ENCODE measurements around the gene TXNRD2. TPM values are rescaled to one million over a fixed set of nuclear protein-coding genes. Genes with fewer than 3 reads are reported as not detected.

The TXNRD2 gene
- total RNA-seq, 2 donors from 2014 or later, result 22.3 to 29.5 TPM

- Histone ChIP-seq H3K36me3 (no peaks in the 10 kb centered on the region), H3K4me3 (peak overlapping the region; percentile 83), H3K9ac (ENCODE audit: low read depth in 2 of 2, low read length in 2 of 2) (peak overlapping the region; percentile 70 to 75), H3K27me3 (no peaks in the 10 kb centered on the region), H3K4me1 (peaks cover 9% of the 10 kb centered on the region), H3K27ac (no peak overlapping the region), H3K9me3 (no peaks in the 10 kb centered on the region)
- TF ChIP-seq CTCF (IDR thresholded peaks at IDR 0.05), result no peak
- DNase-seq, result no peak
- intact Hi-C loops (cut with DNase I), result no loop called here
These were observed 44.4 kb upstream of the TXNRD2 start for GRCh38 chr22:19986011-19986409.

- H3K9me3 ChIP-seq, result no peaks in the 10 kb centered on the region
- peaks cover 9% of the 10 kb centered on the region for H3K4me1 ChIP-seq
- no peak for TF ChIP-seq CTCF (IDR thresholded peaks at IDR 0.05)
- H3K9ac ChIP-seq (ENCODE audit: low read depth in 2 of 2, low read length in 2 of 2), result no peak overlapping the region
- intact Hi-C loops (cut with DNase I), result no loop called here
- H3K27me3 ChIP-seq, result no peaks in the 10 kb centered on the region
- DNase-seq, result no peak
- H3K4me3 ChIP-seq, result no peak overlapping the region
- no peak overlapping the region for H3K27ac ChIP-seq
- H3K36me3 ChIP-seq, result no peaks in the 10 kb centered on the region
These were observed 43.5 kb upstream of the TXNRD2 start for GRCh38 chr22:19984851-19985811.

- peaks cover 9% of the 10 kb centered on the region for H3K4me1 ChIP-seq
These were observed 42.7 kb upstream of the TXNRD2 start for GRCh38 chr22:19984201-19984753.

GRCh38 chr22:19983741-19984140, 42.1 kb upstream of the TXNRD2 start:
- peaks cover 9% of the 10 kb centered on the region for H3K4me1 ChIP-seq
- no peak overlapping the region for H3K9ac ChIP-seq (ENCODE audit: low read depth in 2 of 2, low read length in 2 of 2)
- intact Hi-C loops (cut with DNase I), result no loop called here
- no peak overlapping the region for H3K27ac ChIP-seq
- H3K36me3 ChIP-seq, result no peaks in the 10 kb centered on the region
- no peaks in the 10 kb centered on the region for H3K27me3 ChIP-seq
- TF ChIP-seq CTCF (IDR thresholded peaks at IDR 0.05), result no peak
- no peak overlapping the region for H3K4me3 ChIP-seq
- H3K9me3 ChIP-seq, result no peaks in the 10 kb centered on the region
- no peak for DNase-seq

More at GRCh38 chr22:19984201-19984753, 42.7 kb upstream of the TXNRD2 start:
- Histone ChIP-seq H3K4me3 (no peak overlapping the region), H3K36me3 (no peaks in the 10 kb centered on the region), H3K27me3 (no peaks in the 10 kb centered on the region), H3K9me3 (no peaks in the 10 kb centered on the region), H3K9ac (ENCODE audit: low read depth in 2 of 2, low read length in 2 of 2) (no peak overlapping the region), H3K27ac (no peak overlapping the region)
- TF ChIP-seq CTCF (IDR thresholded peaks at IDR 0.05), result no peak
- DNase-seq, result no peak
- intact Hi-C loops (cut with DNase I), result no loop called here

GRCh38 chr22:19982991-19983578, 41.5 kb upstream of the TXNRD2 start:
- no peaks in the 10 kb centered on the region for H3K36me3 ChIP-seq
- no peak for DNase-seq
- TF ChIP-seq CTCF (IDR thresholded peaks at IDR 0.05), result no peak
- no peaks in the 10 kb centered on the region for H3K9me3 ChIP-seq
- intact Hi-C loops (cut with DNase I), result no loop called here
- H3K27ac ChIP-seq, result no peak overlapping the region
- peaks cover 9% of the 10 kb centered on the region for H3K4me1 ChIP-seq
- no peaks in the 10 kb centered on the region for H3K27me3 ChIP-seq
- no peak overlapping the region for H3K4me3 ChIP-seq
- H3K9ac ChIP-seq (ENCODE audit: low read depth in 2 of 2, low read length in 2 of 2), result no peak overlapping the region
